GM19438 (cell line): ENCODE results near the gene NSUN4.
"Not testable (repeated sequence)": the region's sequence is repeated elsewhere in the genome, so short reads cannot be mapped to it uniquely, and the experiment has no call there.

Experiments
- ATAC-seq: cut with Tn5 transposase; IDR thresholded peaks from one replicate; pipeline ENCODE4 v1.9.1; 2021; ENCODE audit warnings: low read depth; ENCODE audit not compliant: unreplicated experiment

NSUN4 gene

DNA sequence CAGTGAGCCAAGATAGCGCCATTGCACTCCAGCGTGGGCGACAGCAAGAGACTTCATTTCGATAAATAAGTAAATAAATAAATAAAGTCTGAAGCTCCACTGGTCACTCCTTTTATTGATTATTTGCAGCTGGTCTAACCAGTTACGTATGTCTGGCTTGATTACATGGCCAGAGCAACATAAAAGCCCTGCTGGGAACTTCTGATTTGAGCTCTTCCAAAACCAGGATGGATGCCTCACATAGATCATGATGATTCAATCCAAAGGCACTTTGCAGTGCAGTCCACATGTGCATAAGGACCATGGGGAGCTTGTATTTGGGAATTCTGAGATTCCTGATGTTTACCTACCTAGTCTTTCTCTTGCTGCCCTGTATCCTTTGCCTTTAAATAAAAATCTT lies 24.0 kb downstream of the NSUN4 start:
- ATAC-seq, result no peak

DNA sequence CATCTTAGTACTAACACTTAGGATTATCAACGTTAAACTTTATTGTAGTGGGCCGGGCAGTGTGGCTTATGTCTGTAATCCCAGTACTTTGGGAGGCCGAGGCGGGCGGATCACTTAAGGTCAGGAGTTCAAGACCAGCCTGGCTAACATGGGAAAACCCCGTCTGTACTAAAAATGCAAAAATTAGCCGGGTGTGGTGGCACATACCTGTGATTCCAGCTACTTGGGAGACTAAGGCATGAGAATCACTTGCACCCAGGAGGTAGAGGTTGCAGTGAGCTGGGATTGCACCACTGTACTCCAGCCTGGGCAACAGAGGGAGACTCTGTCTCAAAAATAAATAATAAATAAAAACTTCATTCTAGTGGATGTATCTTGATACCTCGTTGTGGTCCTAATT lies 25.2 kb downstream of the NSUN4 start:
- ATAC-seq, result not testable (repeated sequence)

DNA sequence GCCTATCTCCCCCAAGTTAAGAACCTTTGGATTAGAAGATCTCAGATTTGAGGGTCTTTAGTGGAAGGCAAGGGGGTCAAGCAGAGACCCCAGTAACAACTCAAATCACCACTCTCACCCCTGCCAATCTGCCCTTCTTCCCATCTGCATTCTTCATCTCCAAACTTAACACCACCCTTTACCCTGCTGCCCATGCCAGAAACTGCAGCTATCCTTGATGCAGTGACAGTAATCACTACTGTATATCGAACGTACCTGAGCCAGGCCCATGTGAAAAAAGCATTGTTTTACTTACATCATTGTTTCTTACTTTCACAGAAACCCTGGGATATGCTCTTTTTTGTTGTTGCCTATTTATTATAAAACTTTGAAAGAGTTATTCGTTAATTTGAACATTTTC lies 26.5 kb downstream of the NSUN4 start:
- no peak for ATAC-seq

DNA sequence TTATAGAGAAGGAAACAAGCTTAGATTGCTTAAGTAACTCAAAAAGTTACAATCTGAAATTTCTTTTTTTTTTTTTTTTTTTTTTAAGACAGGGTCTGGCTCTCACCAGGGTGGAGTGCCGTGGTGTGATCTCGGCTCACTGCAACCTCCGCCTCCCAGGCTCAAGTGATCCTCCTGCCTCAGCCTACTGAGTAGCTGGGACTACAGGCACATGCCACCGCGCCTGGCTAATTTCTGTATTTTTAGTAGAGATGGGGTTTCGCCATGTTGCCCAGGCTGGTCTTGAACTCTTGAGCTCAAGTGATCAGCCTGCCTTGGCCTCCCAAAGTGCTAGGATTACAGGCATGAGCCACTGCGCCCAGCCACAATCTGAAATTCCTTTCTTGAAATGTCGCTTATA lies 27.1 kb downstream of the NSUN4 start:
- ATAC-seq, result not testable (repeated sequence)

DNA sequence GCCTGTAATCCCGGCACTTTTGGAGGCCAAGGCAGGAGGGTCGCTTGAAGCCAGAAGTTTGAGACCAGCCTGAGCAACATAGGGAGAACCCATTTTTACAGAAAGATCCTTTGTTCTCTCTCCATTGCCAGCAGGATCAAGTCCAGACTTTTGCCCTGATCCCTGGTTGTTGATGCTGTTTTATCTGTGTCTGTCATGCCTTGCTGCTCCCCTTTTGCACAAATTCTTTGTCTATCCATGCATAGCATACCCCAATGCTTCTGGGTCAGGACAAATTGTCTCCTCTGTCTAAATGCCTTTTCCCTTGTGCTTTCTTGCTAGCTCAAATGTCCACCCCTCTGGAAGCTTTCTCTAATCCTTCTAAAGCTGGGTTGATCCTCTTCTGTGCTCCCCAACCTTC lies 28.2 kb downstream of the NSUN4 start:
- no peak for ATAC-seq

DNA sequence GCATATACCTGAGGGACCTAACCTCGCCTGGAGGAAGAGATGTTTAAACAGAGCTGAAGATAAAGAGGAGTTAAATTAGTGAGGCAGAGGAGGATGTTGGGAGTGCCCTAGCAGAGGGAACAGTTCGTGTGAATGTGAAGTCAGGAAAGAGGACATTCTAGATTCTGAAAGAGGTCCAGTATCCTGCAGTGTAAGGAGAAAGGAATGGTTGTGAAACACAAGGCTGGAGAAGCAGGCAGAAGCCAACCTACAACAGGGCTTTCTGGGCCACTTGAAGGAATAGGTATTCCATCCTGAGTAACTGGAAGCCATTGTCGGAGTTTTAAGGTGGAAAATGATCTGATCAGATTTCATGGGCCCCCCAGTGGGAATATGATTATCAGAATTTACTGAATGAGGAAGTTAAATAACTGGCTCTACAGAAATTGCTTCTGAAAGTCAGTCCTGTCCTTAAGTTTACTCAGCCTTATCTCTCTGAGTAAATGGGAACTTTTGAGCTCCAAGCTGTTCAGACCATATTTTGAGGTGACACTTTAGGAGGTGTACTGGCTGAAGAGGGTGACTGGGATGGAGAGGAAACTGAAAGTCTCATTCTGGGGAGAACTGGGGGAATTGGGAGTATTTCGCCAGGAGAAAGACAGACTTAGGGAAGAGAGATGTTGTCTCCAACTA lies 29.1 kb downstream of the NSUN4 start:
- ATAC-seq, result no peak

DNA sequence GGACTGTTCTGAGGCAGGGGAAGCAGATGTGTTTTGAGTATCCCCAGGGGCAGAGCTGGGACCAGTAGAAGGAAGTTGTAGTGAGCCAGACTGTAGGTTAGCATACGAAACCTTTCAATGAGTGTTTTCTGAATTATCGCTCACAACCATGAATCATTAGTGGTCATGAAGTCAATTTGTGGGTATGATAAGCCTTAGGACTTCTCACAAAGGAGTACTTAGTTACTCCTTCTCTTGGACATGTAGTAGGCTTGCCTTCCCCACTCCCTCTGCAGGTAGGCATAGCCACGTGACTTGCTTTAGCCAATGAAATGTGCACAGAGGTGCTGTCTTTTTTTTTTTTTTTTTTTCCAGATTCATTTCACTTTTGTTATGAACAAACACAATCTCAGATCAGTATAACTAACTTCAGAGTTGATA lies 29.6 kb downstream of the NSUN4 start:
- ATAC-seq, result no peak

DNA sequence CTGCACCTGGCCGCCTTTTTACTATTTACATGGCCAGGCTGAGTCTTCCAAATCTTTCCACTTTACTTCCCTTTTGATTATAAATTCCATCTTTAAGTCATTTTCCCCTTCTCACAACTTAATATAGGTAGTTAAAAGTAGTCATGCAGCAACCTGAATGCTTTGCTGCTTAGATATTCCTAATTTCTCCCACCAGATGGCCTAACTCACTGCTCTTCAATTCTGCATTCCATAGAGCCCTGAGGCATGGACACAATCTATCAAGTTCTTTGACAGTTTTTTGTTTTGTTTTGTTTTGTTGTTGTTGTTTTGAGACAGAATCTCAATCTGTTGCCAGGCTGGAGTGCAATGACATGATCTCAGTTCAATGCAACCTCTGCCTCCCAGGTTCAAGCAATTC lies 31.8 kb downstream of the NSUN4 start:
- no peak for ATAC-seq

DNA sequence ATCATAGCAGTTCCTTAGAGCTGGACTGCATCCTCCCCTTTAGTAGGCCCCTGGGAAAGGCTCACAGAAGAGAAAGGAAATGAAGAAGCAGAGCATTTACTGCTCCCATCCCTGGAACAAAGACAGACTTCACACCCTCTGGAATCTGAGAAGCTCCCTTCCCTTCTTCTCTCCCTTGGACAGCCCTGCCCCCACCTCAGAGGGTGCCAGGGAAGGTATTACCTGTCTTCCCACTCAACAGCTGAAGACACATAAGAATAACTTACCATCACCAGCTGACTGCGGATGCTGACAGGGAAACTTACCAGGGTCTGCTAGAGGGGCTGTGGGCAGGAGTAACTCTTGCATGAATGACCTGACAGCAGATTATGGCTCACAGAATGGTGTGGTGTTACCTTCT lies 39.4 kb downstream of the NSUN4 start:
- ATAC-seq, result no peak

DNA sequence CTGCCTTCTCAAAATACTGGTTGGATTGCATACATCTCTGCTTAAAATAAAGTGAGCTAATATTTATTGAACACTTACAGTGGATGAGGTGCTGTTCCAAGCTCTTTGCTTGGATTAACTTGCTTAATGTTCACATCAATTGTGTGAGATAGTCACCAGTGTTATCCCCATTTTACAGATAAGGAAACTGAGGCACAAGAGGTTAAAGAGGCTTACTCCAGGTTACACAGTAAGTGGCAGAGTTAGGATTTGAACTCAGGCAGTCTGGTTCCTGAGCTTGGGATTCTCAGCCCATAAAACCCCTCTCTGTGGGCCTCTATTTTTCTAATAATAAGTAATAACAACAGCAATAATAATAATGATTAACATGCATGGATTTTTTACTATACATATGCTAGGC lies 39.9 kb downstream of the NSUN4 start:
- ATAC-seq, result no peak

DNA sequence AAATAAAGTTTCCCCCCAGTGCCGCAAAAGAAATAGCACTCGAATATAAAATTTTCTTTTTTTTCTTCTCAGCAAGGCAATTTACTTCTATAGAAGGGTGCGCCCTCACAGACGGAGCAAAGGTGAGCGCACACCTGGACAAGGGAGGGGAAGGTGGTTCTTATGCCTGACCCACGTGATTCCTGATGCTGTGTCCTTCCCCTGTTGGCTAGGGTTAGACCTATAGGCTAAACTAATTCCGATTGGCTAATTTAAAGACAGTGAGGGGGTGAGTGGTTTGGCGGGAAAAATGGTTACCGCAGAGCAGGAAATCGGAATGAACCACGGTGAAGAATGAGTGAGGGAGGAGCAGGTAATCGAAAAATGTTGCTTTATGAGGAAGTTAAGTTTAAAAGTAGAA lies 52.9 kb downstream of the NSUN4 start:
- no peak for ATAC-seq

DNA sequence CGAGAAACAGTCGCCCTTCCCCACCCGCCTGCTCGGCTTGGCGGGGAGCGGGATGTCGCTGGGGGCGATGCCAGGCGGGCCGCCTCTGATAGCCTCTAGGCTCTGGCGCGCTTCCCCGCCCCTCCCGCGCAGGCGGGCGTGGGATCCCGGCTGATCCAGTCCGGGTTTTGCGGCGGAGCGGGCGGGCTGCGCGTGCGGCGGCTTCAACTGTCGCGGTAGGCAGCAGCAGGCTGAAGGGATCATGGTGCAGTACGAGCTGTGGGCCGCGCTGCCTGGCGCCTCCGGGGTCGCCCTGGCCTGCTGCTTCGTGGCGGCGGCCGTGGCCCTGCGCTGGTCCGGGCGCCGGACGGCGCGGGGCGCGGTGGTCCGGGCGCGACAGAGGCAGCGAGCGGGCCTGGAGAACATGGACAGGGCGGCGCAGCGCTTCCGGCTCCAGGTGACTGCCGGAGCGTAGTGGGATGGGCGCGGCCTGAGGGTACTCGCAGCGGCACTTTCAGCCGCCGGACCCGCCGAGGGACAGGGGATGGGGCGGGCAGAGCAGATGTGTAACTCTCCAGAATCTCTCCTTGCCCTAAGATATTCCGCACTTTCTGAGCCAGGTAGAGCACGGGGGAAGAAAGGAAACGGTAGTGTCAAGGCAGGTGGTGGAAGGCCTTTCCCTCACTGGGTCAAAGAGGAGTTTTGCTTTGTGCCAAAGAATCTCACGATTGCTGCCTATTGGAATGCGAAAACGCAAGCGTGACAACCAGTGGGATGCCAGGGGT lies 53.7 kb downstream of the NSUN4 start, which contains the start of gene FAAH:
TSS of gene FAAH (plus strand) at position 210 of the 764 bp plus-strand sequence. CDS start at position 242, 32 bp downstream.
- peak; percentile 69 for ATAC-seq

DNA sequence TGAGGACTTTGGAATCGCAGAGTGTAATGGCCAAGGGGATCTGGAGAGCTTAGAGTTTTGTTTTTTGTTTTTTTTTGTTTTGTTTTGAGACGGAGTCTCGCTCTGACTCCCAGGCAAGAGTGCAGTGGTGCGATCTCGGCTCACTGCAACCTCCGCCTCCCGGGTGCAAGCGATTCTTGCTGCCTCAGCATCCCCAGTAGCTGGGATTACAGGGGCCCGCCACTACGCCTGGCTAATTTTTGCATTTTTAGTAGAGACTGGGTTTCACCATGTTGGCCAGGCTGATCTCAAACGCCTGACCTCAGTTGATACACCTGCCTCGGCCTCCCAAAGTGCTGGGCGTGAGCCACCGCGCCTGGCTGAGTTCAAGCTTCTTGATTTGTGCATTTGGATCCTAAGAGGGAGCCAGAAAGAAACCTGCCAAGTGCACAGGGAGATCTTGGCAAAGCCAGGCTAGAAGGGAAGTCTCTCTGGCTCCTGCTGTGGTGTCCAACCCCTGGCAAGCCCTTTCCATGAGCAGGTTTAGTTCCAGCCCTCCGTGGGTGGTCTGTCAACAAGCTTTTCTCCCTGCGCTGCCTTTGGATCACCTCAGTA lies 54.4 kb downstream of the NSUN4 start:
- no peak for ATAC-seq

DNA sequence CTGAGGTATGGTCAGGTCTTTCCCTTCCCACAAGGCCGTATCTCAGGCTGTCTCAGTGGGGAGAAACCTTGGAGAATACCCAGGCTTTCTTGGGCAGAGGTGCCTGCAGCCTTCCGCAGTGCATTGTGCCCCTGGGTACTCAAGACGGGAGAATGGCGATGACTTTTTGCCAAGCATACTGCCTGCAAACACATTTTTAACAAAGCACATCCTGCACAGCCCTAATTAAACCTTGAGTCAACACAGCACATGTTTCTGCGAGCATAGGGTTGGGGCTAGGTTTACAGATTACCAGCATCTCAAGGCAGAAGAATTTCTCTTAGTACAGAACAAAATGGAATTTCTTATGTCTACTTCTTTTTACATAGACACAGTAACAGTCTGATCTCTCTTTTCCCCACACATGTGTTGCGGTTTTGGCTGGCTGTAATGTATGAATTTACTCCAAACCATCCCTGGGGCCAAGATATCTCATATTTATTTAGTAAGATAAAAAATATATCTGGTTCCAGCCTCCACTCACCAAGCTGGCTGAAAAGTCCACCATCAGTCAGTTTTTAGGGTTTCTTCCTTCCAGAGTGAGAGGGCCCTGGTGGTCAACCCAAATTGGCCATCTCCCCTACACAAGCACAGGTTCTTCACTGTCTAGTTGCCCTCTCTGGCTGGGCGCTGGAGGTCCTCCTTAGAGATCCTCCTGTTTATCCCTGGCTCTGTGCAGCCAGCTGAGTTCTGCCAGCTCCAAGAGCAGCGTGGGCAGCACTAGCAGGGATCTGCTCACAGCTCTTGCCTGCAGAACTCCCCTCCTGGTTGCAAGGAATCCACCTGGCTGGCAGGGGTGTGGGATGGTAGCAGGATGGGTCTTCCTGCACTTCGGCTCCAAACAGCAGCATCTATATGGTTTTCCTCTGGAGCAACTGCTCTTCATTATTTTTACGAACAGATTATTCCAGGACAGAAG lies 56.1 kb downstream of the NSUN4 start:
- ATAC-seq, result no peak

DNA sequence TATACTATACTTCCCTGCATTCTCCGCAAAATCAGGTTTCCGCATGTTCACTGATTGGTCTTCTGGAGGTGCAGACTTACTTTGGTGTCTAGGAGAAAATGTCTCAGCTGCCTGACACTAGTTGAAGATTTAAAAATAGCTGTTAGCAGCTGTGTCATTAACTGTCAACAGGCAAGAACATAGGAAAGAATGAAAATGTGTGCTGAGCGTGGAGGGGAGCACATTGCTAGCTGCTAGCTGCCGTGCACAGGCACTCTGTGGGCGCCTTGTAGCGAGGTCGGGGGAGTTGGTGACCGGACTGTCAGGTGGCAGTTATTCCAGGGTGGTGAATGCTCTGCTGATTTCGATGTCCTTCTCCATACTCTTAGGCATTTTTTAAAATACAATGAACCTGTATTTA lies 58.7 kb downstream of the NSUN4 start:
- no peak for ATAC-seq

DNA sequence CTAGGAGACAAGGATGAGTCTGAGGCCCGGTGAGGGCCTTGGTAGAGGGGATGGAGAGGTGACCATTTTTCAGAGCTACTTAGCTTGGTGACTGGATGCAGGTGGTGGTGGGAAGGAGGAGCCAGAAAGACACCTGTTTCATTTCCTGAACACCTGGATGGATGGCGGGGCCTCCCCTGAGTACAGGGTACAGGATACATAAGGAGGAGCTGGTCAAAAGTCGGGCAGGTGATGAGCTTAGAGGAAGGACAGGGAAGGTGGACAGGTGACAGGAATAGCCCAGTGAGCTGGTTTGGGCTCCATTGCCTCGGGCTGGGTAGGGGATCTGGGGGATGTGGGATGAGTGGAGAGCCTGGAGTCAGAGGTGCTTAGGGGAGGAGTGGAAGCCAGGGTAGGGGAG lies 59.8 kb downstream of the NSUN4 start:
- ATAC-seq, result no peak

DNA sequence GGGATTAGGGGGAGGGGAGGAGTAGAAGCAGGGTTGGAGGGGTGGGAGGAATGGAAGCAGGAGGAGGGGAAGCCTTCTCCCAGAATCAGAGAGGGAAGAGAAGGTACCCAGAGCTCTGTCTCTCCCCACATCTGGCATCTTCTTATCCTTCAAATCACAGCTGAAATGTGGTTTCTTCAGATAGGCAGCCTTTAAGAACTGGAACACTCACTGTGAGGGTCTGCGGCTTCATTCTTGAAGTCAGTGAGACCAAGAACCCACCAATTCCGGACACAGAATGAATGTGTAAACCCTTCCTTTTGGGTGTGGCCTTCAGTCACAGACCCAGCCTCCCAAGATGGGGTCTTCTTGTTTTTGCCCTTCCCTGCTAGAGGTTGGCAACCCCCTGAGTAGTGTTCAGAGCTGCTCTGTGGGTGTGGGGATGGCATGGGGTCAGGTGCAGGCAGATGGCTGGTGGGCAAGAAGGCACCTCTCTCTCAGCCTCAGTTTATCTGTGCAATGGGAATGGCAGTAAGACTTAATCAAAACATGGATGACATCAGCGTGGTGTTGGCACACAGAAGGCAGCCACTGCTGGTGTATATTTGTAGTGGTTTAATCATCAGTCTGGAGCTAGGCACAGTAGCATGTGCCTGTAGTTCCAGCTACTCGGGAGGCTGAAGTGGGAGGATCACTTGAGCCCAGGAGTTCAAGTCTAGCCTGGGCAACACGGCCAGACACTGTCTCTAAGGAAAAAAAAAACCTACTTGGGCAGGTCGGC lies 60.7 kb downstream of the NSUN4 start:
- ATAC-seq, result no peak

DNA sequence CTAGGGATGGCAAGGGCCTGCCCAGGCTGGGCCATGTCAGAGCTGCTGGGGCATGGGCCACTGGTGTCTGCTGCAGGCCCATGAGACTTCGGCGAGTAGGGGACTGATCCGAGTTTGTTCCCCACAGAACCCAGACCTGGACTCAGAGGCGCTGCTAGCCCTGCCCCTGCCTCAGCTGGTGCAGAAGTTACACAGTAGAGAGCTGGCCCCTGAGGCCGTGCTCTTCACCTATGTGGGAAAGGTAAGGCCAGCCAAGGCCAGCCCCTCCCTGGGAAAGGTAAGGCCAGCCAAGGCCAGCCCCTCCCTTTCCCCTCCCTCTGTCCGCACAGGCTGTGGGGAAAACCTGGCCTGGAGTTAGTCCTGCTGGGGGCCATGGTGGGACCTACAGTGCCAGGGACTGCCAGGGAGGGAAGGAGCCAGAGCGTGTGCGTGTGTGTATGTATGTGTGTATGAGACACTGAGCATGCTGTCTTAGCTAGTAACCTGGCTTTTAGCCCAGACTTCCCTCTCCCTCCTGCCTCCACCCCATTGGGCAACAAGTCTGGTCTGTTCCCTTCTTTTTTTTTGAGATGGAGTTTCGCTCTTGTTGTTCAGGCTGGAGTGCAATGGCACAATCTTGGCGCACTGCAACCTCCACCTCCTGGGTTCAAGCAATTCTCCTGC lies 61.5 kb downstream of the NSUN4 start:
- no peak for ATAC-seq

DNA sequence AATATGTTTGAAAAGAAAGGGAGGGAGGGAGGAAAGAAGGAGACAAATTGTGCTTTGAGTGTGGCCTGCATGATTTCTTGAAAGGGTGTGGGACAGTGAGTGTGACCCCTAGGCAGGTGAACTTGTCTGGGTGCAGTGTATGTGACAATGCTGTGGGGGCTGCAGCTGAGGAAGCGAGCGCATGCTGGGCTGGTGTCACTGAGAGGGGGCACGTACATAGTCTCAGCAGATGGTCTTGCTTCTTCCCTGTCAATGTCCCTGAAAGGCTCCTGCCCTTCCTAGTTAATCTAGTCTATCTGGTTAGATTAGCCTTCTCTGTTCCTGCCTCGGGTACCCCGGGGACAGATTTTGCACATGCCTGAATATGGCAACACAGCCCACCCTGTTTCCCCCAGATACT lies 63.3 kb downstream of the NSUN4 start:
- no peak for ATAC-seq
